KBM-7 (cell line): ENCODE measurements around the gene FMNL2.

Source experiments
- DNase-seq: peaks from one replicate; pipeline ENCODE4 v3.0.0-alpha.2; 2015
- in situ Hi-C: fragments of 300-500 bp; cut with MboI; formaldehyde crosslinking; loops from 2 replicates; pipeline ENCODE4 v1.14.3; 2020; ENCODE audit warnings: low sequenced_read_pairs, low pct_unique_long_range_greater_than_20kb, mixed read lengths

Gene FMNL2

GRCh38 chr2:152693033-152693432 lies 358.1 kb downstream of the FMNL2 start:
- DNase-seq, result no peak

DNA sequence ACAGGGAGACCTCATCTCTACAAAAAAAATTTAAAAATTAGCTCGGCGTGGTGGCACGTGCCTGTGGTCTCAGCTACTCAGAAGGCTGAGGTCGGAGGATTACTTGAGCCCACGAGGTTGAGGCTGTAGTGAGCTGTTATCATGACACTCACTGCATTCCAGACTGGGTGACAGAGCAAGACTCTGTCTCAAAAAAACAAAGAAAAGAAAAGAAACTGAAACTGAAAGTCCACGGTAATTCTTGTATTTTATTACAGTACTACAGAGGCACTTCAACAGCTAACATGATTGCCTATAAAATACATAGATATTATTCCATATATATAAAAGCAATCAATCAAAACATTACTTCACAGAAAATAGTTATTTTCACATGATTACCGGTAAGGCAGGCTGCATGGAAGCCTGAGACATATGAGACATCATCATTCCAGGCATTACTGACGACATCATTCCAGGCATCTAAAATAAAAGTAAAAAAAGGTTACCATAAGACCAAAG lies 359.2 kb downstream of the FMNL2 start:
- no peak for DNase-seq
- in situ Hi-C loops, result no loop called here

More at GRCh38 chr2:152693033-152693432, 358.1 kb downstream of the FMNL2 start:
- in situ Hi-C loops, result no loop called here

DNA sequence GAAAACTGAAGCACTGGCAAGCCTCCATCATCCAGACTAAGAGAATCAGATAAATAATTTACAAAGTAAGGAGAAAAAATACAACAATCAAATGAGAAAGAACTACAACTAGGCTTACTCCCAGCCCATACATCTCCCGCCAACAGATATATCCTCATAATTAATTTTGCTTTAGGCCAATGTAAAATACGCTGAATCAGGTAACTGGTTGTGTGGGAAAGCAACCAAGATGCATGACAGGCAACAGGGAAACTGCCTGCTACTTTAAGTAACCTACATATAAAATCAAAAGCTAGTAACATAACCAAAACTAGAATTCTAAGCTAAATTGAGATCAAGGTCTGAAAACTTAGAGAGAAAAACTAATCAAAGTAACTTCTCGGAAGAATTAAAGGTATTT lies 360.8 kb downstream of the FMNL2 start:
- in situ Hi-C loops, result no loop called here
- DNase-seq, result no peak

- no peak for DNase-seq
- in situ Hi-C loops, result no loop called here
Measured at GRCh38 chr2:152696476-152696875, 361.5 kb downstream of the FMNL2 start.
